GM12878 (cell line): Measurements from ENCODE around the gene CDKL4.

Experiments used
- NFXL1 ChIP-seq: fragments of 450-650 bp; IDR thresholded peaks from 2 replicates; pipeline ENCODE4 v1.6.1; 2017; ENCODE audit warnings: antibody characterized with exemption, mild to moderate bottlenecking, borderline replicate concordance
- POLR2AphosphoS2 ChIP-seq: IDR thresholded peaks from 2 replicates; pipeline ENCODE4 v1.6.1; 2011; ENCODE audit warnings: low read depth, mild to moderate bottlenecking, low read length, improper control_type of control experiment, moderate library complexity
- SMAD1 ChIP-seq: fragments of 450-650 bp; IDR thresholded peaks from 2 replicates; pipeline ENCODE4 v1.6.1; 2018; ENCODE audit warnings: mild to moderate bottlenecking, low read depth; ENCODE audit not compliant: partially characterized antibody
- SP1 ChIP-seq: IDR thresholded peaks from one replicate; pipeline ENCODE4 v1.6.1; 2011; ENCODE audit warnings: low read depth, low read length
- SREBF1 ChIP-seq: IDR thresholded peaks from 2 replicates; pipeline ENCODE4 v1.6.1; 2012; ENCODE audit warnings: mild to moderate bottlenecking, low read length
- TF ChIP-seq, protein P1 (sequence below), 3 experiments: IDR thresholded peaks in 2 of 3; conservative IDR thresholded peaks in 1 of 3; 2 replicates each; pipeline ENCODE4 v1.5.1; 2011; ENCODE audit warnings: low read depth in 3 of 3, low read length in 3 of 3, mild to moderate bottlenecking in 3 of 3, control low read depth in 2 of 3, moderate library complexity in 2 of 3, inconsistent platforms in 1 of 3, mixed read lengths in 1 of 3; ENCODE audit not compliant: control insufficient read depth in 2 of 3, insufficient read depth in 1 of 3; ENCODE audit errors: extremely low read depth in 1 of 3
- TF ChIP-seq, protein P2 (sequence below): IDR thresholded peaks from 2 replicates; pipeline ENCODE4 v1.6.1; 2012; ENCODE audit warnings: mild to moderate bottlenecking, low read depth, low read length

DNA sequence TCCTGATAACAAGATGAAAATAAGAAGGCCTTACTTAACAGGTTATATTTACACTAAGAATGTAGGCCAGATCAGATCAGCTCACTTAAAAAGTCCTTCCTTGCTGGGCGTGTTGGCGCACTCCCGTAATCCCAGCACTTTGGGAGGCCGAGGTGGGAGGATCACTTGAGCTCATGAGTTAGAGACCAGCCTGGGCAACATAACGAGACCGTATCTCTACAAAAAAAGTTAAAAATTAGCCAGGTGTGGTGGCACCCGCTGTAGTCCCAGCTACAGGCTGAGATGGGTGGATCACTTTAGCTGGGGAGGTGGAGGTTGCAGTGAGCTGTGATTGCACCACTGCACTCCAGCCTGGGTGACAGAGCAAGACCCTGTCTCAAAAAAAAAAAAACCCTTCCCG, 69.7 kb downstream of the CDKL4 start:
- TF ChIP-seq, protein P1, sequence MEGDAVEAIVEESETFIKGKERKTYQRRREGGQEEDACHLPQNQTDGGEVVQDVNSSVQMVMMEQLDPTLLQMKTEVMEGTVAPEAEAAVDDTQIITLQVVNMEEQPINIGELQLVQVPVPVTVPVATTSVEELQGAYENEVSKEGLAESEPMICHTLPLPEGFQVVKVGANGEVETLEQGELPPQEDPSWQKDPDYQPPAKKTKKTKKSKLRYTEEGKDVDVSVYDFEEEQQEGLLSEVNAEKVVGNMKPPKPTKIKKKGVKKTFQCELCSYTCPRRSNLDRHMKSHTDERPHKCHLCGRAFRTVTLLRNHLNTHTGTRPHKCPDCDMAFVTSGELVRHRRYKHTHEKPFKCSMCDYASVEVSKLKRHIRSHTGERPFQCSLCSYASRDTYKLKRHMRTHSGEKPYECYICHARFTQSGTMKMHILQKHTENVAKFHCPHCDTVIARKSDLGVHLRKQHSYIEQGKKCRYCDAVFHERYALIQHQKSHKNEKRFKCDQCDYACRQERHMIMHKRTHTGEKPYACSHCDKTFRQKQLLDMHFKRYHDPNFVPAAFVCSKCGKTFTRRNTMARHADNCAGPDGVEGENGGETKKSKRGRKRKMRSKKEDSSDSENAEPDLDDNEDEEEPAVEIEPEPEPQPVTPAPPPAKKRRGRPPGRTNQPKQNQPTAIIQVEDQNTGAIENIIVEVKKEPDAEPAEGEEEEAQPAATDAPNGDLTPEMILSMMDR (IDR thresholded peaks at IDR 0.05 in 2 of 3, conservative IDR thresholded peaks at IDR 0.05 in 1 of 3; ENCODE audit: control insufficient read depth in 2 of 3, extremely low read depth in 1 of 3, insufficient read depth in 1 of 3, low read depth in 3 of 3, low read length in 3 of 3): no peak
- TF ChIP-seq SREBF1 (no peak), SP1 (no peak), NFXL1 (no peak), POLR2AphosphoS2 (no peak), SMAD1 (no peak)
- TF ChIP-seq, protein P2, sequence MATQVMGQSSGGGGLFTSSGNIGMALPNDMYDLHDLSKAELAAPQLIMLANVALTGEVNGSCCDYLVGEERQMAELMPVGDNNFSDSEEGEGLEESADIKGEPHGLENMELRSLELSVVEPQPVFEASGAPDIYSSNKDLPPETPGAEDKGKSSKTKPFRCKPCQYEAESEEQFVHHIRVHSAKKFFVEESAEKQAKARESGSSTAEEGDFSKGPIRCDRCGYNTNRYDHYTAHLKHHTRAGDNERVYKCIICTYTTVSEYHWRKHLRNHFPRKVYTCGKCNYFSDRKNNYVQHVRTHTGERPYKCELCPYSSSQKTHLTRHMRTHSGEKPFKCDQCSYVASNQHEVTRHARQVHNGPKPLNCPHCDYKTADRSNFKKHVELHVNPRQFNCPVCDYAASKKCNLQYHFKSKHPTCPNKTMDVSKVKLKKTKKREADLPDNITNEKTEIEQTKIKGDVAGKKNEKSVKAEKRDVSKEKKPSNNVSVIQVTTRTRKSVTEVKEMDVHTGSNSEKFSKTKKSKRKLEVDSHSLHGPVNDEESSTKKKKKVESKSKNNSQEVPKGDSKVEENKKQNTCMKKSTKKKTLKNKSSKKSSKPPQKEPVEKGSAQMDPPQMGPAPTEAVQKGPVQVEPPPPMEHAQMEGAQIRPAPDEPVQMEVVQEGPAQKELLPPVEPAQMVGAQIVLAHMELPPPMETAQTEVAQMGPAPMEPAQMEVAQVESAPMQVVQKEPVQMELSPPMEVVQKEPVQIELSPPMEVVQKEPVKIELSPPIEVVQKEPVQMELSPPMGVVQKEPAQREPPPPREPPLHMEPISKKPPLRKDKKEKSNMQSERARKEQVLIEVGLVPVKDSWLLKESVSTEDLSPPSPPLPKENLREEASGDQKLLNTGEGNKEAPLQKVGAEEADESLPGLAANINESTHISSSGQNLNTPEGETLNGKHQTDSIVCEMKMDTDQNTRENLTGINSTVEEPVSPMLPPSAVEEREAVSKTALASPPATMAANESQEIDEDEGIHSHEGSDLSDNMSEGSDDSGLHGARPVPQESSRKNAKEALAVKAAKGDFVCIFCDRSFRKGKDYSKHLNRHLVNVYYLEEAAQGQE: no peak
